Stromal cell of bone marrow (primary cell): ENCODE data around the gene TBC1D25.

Source experiments
- DNase-seq: peaks from one replicate; pipeline ENCODE4 v3.0.0-alpha.2; 2012; ENCODE audit warnings: low read depth

Gene TBC1D25

DNA sequence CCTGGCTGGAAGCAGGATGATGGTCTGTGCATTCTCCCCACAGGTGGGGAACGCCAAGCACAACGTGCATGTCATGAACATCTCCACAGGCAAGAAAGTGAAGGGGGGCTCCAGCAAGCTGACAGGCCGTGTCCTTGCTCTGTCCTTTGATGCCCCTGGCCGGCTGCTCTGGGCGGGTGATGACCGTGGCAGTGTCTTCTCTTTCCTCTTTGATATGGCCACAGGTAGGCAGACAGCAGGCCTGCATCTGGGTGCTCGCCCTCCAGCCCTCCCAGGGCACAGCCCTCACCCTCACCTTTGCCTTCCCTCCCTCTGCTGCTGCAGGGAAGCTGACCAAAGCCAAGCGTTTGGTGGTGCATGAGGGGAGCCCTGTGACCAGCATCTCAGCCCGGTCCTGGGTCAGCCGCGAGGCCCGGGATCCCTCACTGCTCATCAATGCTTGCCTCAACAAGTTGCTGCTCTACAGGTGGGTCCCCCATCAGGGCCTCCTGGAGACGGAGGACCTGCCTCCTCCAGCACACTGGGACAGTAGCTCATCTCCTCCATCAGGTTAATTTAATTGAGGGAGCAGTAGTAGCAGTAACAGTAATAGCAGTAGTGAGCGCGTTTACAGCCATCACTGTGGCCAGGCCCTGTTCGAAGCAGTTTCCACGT, 62.4 kb downstream of the TBC1D25 start:
- DNase-seq, result no peak

DNA sequence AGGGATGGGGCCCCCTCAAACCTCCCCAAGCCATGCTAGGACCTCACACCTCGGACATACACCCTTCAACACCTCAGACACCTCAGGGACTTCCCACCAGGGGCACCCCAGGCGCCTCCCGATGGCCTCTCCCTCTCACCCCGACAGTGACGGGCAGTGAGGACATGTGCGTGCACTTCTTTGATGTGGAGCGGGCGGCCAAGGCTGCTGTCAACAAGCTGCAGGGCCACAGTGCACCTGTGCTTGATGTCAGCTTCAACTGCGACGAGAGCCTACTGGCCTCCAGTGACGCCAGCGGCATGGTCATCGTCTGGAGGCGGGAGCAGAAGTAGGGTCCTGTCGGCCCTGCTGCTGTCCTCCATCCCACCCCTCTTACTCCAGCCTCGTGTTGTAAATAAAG, 65.2 kb downstream of the TBC1D25 start:
- DNase-seq, result no peak

DNA sequence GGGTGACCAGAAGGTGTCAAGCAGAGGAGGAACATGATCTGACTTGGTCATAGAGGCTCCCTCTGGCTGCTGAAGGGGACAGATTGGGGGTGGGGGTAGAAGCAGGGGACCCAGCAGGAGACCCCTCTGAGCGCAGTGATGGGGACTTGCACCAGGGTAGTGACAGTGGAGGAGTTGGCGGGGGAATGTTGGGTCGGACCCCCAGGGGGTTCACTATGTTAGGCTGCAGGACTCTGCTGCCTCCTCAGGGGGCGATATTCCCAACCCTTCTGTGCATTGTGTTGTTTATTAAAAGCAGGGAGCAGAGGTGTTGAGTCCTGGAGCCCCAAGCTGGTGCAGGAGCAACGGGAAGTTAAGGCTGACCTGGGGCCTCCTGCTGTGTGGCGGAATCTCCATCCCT, 66.6 kb downstream of the TBC1D25 start:
- no peak for DNase-seq

DNA sequence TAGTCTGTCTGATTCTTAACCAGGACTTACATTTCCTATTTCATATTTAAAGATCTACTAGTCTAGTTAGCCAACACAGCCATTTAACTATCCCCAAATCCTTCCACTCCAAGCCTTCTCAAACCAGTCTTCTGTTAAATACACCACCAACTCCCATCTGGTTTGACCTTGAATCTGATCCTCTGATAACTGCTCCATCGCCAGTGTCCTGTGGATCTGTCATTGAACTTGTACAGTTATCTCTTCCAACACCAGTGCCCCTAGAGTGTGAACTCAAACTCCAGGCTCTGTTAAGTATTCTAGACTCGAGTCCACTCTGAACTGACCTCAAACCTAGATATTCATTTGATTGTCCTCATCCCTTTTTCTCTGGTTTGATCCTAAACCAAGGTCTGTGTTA, 72.2 kb downstream of the TBC1D25 start:
- DNase-seq, result no peak
